Endodermal cell (in vitro differentiated cells): ENCODE measurements around the gene FAM210A. TPM values are rescaled to one million over a fixed set of nuclear protein-coding genes. Genes with fewer than 3 reads are reported as not detected.

ENCODE experiments used
- DNase-seq: peaks from one replicate; pipeline ENCODE4 v3.0.0-alpha.2; 2017
- H3K27ac ChIP-seq: 2 replicates; pipeline ENCODE4 v1.5.1; 2013; ENCODE audit warnings: mild to moderate bottlenecking, low read depth, low read length, moderate library complexity
- H3K27me3 ChIP-seq: 2 replicates; pipeline ENCODE4 v1.6.1; 2013; ENCODE audit warnings: mild to moderate bottlenecking, low read length, moderate library complexity; ENCODE audit not compliant: insufficient read depth, control insufficient read depth, poor library complexity, severe bottlenecking
- H3K36me3 ChIP-seq: 2 replicates; pipeline ENCODE4 v1.7.0; 2013; ENCODE audit warnings: mild to moderate bottlenecking, low read length, moderate library complexity; ENCODE audit not compliant: control insufficient read depth, insufficient read depth
- H3K4me1 ChIP-seq: one replicate; pipeline ENCODE4 v1.7.0; 2013; ENCODE audit warnings: low read length; ENCODE audit not compliant: control insufficient read depth, insufficient read depth
- H3K4me3 ChIP-seq: 2 replicates; pipeline ENCODE4 v1.5.1; 2013; ENCODE audit warnings: mild to moderate bottlenecking, low read length, moderate library complexity
- H3K9ac ChIP-seq: 2 replicates; pipeline ENCODE4 v1.6.1; 2013; ENCODE audit warnings: mild to moderate bottlenecking, low read length, moderate library complexity; ENCODE audit not compliant: poor library complexity, severe bottlenecking; ENCODE audit errors: extremely low read depth
- H3K9me3 ChIP-seq: 2 replicates; pipeline ENCODE4 v1.6.1; 2013; ENCODE audit warnings: mild to moderate bottlenecking, low read length, moderate library complexity; ENCODE audit not compliant: control insufficient read depth
- H3K27ac Mint-ChIP-seq: 2 replicates; pipeline ENCODE4 v1.8.0; 2020; ENCODE audit warnings: mixed read lengths
- H3K27me3 Mint-ChIP-seq: 2 replicates; pipeline ENCODE4 v1.8.0; 2021; ENCODE audit warnings: mild to moderate bottlenecking, mixed read lengths; ENCODE audit not compliant: insufficient read depth
- H3K36me3 Mint-ChIP-seq: 2 replicates; pipeline ENCODE4 v1.8.0; 2020; ENCODE audit warnings: low read depth, mixed read lengths
- H3K4me1 Mint-ChIP-seq: 2 replicates; pipeline ENCODE4 v1.8.0; 2020; ENCODE audit warnings: mixed read lengths
- H3K4me3 Mint-ChIP-seq: 2 replicates; pipeline ENCODE4 v1.8.0; 2020; ENCODE audit warnings: mild to moderate bottlenecking, moderate library complexity, mixed read lengths
- H3K9me3 Mint-ChIP-seq: 2 replicates; pipeline ENCODE4 v1.8.0; 2020; ENCODE audit warnings: mild to moderate bottlenecking, mixed read lengths
- WGBS, 2 experiments: methylation state at CpG; one replicate each; pipeline versions ENCODE4 v1.1.5 to v1.1.7; 2013; ENCODE audit warnings: missing lambda C conversion rate in 2 of 2, mixed read lengths in 1 of 2; ENCODE audit not compliant: insufficient coverage in 1 of 2, insufficient read length in 1 of 2; 5-methylcytosine and 5-hydroxymethylcytosine counted together
- total RNA-seq, 2 donors: library from RNA; stranded (reverse); fragmentation: NEBNext Ultra II Directional in 1 of 2; extraction: Animal tissue kit (Norgen Biotek cat#: 25700) in 1 of 2; gene quantifications; 2 replicates in 1 of 2; 3 replicates in 1 of 2; pipeline ENCODE4 v1.2.1, GENCODE V29; 2021
- TF ChIP-seq, protein P1 (sequence below): fragments of 200-600 bp; sonication (generic); conservative IDR thresholded peaks from 2 replicates; pipeline ENCODE4 v1.5.0; 2021; ENCODE audit warnings: antibody characterized with exemption, mild to moderate bottlenecking

The FAM210A gene
- total RNA-seq, 2 donors from 2014 or later: 23.2 to 27.0 TPM

DNA sequence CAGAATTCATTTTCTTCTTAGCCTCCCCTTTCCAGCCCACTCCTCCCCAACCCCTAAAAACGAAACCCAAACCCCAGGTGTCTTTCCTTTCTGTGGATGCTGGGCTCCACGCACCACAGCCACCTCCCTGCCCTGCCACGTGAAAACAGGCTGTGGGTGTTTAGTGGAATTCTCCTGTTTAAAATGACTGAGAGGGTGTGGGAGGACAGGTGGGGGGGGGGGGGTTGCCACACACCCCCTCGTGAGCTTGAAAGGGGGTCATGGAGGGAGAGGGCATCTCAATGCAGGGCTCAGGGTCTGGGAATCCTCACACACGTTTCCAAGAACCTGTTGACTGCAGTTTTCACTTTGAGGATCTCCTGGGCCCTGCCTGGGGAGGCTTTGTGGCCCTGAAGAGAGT lies 110.3 kb downstream of the FAM210A start:
- Histone ChIP-seq H3K4me3 (no peak overlapping the region), H3K36me3 (no peaks in the 10 kb centered on the region), H3K27ac (no peak overlapping the region), H3K9me3 (no peaks in the 10 kb centered on the region), H3K27me3 (peaks cover 6% of the 10 kb centered on the region), H3K9ac (no peak overlapping the region), H3K4me1 (peaks cover 10% of the 10 kb centered on the region)
- no peak for DNase-seq
- WGBS, 2 experiments: 75 to 87% methylated on average over 2 to 5 of the region's 5 CpGs
- TF ChIP-seq, protein P1, sequence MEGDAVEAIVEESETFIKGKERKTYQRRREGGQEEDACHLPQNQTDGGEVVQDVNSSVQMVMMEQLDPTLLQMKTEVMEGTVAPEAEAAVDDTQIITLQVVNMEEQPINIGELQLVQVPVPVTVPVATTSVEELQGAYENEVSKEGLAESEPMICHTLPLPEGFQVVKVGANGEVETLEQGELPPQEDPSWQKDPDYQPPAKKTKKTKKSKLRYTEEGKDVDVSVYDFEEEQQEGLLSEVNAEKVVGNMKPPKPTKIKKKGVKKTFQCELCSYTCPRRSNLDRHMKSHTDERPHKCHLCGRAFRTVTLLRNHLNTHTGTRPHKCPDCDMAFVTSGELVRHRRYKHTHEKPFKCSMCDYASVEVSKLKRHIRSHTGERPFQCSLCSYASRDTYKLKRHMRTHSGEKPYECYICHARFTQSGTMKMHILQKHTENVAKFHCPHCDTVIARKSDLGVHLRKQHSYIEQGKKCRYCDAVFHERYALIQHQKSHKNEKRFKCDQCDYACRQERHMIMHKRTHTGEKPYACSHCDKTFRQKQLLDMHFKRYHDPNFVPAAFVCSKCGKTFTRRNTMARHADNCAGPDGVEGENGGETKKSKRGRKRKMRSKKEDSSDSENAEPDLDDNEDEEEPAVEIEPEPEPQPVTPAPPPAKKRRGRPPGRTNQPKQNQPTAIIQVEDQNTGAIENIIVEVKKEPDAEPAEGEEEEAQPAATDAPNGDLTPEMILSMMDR: no peak
- Mint-ChIP-seq H3K9me3 (no peaks in the 10 kb centered on the region), H3K27me3 (no peaks in the 10 kb centered on the region), H3K36me3 (no peaks in the 10 kb centered on the region), H3K27ac (no peak overlapping the region), H3K4me1 (peaks cover 22% of the 10 kb centered on the region), H3K4me3 (no peak overlapping the region)

DNA sequence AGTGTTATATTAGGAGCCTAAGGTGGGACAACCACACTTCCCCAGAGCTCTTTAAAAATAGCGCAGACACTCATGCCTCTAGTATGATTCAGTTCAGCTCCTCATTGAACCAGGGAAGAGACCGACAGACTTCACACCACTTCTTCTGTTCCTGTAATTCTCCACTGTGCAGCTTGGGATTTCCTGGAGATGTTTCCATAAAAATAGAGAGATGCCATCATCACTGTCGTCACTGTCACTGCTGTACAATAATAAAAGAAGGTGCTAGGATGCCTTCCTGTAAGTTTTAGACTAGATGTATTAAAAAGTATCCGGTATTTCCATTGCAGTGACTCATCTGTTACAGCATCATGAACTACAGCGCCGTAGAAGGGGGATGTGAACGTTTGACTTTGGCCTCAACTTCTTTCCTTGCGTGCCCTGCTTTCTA lies 110.9 kb downstream of the FAM210A start:
- peaks cover 26% of the 10 kb centered on the region for H3K4me1 Mint-ChIP-seq
- no peak overlapping the region for H3K27ac Mint-ChIP-seq
- H3K4me3 Mint-ChIP-seq: no peak overlapping the region
- no peak overlapping the region for H3K4me3 ChIP-seq
- TF ChIP-seq, protein P1: no peak
- no peaks in the 10 kb centered on the region for H3K27me3 Mint-ChIP-seq
- no peaks in the 10 kb centered on the region for H3K9me3 ChIP-seq
- no peaks in the 10 kb centered on the region for H3K36me3 Mint-ChIP-seq
- no peak for DNase-seq
- no peaks in the 10 kb centered on the region for H3K9me3 Mint-ChIP-seq
- peaks cover 14% of the 10 kb centered on the region for H3K4me1 ChIP-seq
- no peak overlapping the region for H3K27ac ChIP-seq
- H3K27me3 ChIP-seq: peaks cover 6% of the 10 kb centered on the region
- H3K9ac ChIP-seq: no peak overlapping the region
- no peaks in the 10 kb centered on the region for H3K36me3 ChIP-seq
- WGBS, 2 experiments: 97% methylated on average over 8 of the region's 8 CpGs

DNA sequence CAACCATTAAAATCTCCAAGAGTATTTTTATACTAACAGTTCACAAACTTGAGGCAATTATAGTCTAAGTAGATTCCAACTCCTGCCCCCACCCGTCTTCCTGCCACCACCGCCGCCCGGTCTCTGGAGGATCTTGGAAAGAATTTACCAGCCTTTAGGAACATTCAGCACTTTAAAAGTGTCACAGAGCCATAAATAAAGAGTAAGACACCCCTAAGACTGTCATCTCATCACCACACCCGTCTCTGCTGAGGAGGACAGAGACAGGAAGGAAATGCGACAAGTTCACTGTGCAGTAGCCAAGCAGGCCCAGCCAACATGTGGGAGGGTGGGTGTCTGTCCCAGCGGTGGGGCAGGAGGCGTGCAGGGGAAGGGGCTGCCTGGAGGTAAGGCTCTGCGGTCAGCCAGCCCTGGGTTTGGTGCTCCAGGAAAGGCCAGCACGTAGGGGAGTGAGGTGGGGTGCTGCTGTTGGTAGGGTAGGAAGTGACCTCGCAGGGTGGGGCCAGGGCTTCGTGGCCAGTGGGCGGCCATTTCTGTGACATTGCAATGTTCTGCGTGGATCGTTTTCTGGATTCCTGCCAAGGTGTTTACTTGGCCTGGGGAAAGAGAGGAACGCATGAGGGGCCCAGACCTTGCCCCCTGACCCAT lies 111.6 kb downstream of the FAM210A start:
- H3K9me3 Mint-ChIP-seq: no peaks in the 10 kb centered on the region
- H3K27me3 ChIP-seq: peaks cover 6% of the 10 kb centered on the region
- no peak overlapping the region for H3K27ac Mint-ChIP-seq

More for the DNA sequence above, 111.6 kb downstream of the FAM210A start:
- Mint-ChIP-seq H3K36me3 (no peaks in the 10 kb centered on the region), H3K4me1 (peaks cover 26% of the 10 kb centered on the region), H3K27me3 (no peaks in the 10 kb centered on the region), H3K4me3 (no peak overlapping the region)
- 93 to 98% methylated on average over 6 to 16 of the region's 16 CpGs for WGBS, 2 experiments
- TF ChIP-seq, protein P1: no peak
- Histone ChIP-seq H3K9ac (no peak overlapping the region), H3K4me1 (peaks cover 14% of the 10 kb centered on the region), H3K9me3 (no peaks in the 10 kb centered on the region), H3K36me3 (no peaks in the 10 kb centered on the region), H3K27ac (no peak overlapping the region), H3K4me3 (no peak overlapping the region)
- DNase-seq: no peak
